Neutrophil (primary cell): ENCODE results near the gene BAMBI.

Experiments used
- H3K27ac ChIP-seq: fragments of 200-600 bp; sonication (generic); 2 replicates; pipeline ENCODE4 v1.5.1; 2016; ENCODE audit warnings: mild to moderate bottlenecking, moderate library complexity
- H3K27me3 ChIP-seq: fragments of 200-600 bp; sonication (generic); 2 replicates; pipeline ENCODE4 v1.6.0; 2016; ENCODE audit warnings: mild to moderate bottlenecking
- H3K36me3 ChIP-seq: fragments of 200-600 bp; sonication (generic); 2 replicates; pipeline ENCODE4 v1.5.1; 2017
- H3K4me1 ChIP-seq, 2 experiments: fragments of 200-600 bp in 1 of 2; sonication (generic) in 1 of 2; 1 replicate in 1 of 2; 2 replicates in 1 of 2; pipeline versions ENCODE4 v1.5.1 to v1.6.1; 2013 to 2016; ENCODE audit warnings: low read depth in 1 of 2, low read length in 1 of 2, mild to moderate bottlenecking in 1 of 2, moderate library complexity in 1 of 2; ENCODE audit not compliant: control insufficient read depth in 1 of 2, insufficient read depth in 1 of 2
- H3K4me3 ChIP-seq, 2 experiments: fragments of 200-600 bp in 1 of 2; sonication (generic) in 1 of 2; 1 replicate in 1 of 2; 2 replicates in 1 of 2; pipeline ENCODE4 v1.5.1; 2013 to 2016; ENCODE audit warnings: low read depth in 1 of 2, low read length in 1 of 2, mild to moderate bottlenecking in 1 of 2, moderate library complexity in 1 of 2
- H3K9me3 ChIP-seq: fragments of 200-600 bp; sonication (generic); 2 replicates; pipeline ENCODE4 v1.5.1; 2016
- TF ChIP-seq, protein P1 (sequence below): fragments of 200-600 bp; sonication (generic); IDR thresholded peaks from 2 replicates; pipeline ENCODE4 v1.5.1; 2016; ENCODE audit warnings: antibody characterized with exemption

The BAMBI gene

DNA sequence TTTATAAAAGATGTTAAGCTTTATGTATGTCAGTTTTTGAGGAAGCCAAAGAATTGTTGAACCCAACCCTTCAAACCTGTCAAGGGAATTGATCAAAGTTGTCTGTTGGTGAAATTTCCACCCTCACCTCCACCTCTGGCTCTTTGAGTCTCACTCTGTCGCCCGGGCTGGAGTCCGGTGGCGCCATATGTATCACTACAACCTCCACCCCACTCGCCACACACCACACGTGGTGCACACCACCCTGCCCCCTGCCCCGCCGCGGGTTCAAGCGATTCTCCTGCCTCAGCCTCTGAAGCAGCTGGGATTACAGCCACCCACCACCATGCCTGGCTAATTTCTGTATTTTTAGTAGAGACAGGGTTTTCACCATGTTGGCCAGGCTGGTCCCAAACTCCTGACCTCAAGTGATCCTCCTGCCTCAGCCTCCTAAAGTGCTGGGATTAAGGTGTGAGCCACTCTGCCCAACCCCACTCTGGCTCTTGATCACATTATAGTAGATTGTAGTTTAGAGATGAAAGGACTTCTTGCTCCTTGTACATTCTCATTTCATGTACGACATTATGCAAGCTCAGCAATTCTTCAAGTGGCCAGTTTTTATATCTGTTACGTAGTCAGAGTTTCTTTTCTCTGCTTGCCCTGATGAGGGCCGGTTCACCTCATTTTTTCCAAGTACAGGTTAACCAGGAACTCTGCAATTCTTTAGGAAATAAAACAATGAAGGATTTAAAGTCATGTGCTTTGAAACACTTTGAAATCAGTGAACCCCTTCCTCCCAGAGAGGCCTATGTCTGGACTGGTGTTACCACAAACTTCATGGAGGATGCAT lies 7.0 kb downstream of the BAMBI start:
- H3K36me3 ChIP-seq, result peaks cover 7% of the 10 kb centered on the region
- TF ChIP-seq, protein P1, sequence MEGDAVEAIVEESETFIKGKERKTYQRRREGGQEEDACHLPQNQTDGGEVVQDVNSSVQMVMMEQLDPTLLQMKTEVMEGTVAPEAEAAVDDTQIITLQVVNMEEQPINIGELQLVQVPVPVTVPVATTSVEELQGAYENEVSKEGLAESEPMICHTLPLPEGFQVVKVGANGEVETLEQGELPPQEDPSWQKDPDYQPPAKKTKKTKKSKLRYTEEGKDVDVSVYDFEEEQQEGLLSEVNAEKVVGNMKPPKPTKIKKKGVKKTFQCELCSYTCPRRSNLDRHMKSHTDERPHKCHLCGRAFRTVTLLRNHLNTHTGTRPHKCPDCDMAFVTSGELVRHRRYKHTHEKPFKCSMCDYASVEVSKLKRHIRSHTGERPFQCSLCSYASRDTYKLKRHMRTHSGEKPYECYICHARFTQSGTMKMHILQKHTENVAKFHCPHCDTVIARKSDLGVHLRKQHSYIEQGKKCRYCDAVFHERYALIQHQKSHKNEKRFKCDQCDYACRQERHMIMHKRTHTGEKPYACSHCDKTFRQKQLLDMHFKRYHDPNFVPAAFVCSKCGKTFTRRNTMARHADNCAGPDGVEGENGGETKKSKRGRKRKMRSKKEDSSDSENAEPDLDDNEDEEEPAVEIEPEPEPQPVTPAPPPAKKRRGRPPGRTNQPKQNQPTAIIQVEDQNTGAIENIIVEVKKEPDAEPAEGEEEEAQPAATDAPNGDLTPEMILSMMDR, result no peak
- peaks cover 12 to 14% of the 10 kb centered on the region in 2 experiments for H3K4me1 ChIP-seq

DNA sequence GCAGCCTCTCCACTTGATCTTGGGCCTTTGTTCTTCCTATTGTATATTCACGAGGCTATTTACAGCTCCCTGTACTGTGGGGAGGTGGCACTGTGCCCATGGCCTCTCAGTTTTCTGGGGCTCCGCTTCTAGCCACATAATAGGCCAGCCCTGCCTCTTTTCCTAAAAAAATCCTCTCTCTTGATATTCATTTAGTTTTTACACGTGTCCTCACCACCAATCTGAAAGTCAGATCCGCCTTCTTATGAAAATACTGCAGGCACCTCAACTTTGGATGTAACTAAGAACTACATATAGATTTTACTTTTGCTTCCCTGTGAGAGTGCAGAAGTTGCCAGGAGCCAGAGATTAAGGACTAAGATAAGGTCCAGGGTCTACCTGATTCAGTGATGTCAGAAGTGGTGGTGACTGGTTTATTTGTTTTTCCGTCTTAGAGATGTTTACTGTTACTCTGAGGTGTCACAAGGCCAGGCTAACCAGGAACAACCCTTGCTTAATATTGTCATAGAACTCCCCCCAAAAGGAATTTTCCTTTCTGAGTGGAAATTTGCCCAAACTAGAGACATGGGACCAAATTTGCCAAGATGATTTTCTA lies 7.8 kb downstream of the BAMBI start:
- H3K27me3 ChIP-seq, result peaks cover 5% of the 10 kb centered on the region
- H3K9me3 ChIP-seq, result no peaks in the 10 kb centered on the region
- TF ChIP-seq, protein P1, result no peak
- H3K27ac ChIP-seq, result no peak overlapping the region
- peaks cover 5 to 7% of the 10 kb centered on the region in 2 experiments for H3K4me1 ChIP-seq
- peaks cover 7% of the 10 kb centered on the region for H3K36me3 ChIP-seq
- no peak overlapping the region for H3K4me3 ChIP-seq

More for the DNA sequence above, 7.0 kb downstream of the BAMBI start:
- Histone ChIP-seq H3K27me3 (peaks cover 12% of the 10 kb centered on the region), H3K27ac (no peak overlapping the region), H3K4me3 (no peak overlapping the region), H3K9me3 (no peaks in the 10 kb centered on the region)

DNA sequence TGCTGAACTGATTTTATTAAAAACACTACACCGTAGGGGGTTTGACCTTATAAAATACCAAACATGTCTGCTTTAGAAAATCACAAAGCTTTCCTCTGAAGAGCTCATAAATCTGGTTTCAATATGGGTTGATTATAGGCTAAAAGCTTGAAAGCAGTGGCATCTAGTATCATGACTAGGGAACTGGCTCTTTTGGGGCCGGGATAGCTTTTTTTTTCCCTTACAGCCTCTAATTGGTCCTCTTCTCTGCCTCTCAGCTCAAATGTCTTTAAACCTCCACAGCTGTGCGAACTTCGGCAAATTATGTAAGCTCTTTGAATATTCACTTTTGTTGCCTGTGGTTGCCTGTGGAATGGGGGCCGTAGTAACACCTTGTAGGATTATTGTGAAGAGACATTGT lies 8.4 kb downstream of the BAMBI start:
- TF ChIP-seq, protein P1, result no peak
- Histone ChIP-seq H3K27me3 (peaks cover 8% of the 10 kb centered on the region), H3K27ac (no peak overlapping the region), H3K4me1 (peaks cover 0 to under 1% of the 10 kb centered on the region in 2 experiments), H3K9me3 (no peaks in the 10 kb centered on the region), H3K36me3 (peaks cover 7% of the 10 kb centered on the region), H3K4me3 (no peak overlapping the region)

DNA sequence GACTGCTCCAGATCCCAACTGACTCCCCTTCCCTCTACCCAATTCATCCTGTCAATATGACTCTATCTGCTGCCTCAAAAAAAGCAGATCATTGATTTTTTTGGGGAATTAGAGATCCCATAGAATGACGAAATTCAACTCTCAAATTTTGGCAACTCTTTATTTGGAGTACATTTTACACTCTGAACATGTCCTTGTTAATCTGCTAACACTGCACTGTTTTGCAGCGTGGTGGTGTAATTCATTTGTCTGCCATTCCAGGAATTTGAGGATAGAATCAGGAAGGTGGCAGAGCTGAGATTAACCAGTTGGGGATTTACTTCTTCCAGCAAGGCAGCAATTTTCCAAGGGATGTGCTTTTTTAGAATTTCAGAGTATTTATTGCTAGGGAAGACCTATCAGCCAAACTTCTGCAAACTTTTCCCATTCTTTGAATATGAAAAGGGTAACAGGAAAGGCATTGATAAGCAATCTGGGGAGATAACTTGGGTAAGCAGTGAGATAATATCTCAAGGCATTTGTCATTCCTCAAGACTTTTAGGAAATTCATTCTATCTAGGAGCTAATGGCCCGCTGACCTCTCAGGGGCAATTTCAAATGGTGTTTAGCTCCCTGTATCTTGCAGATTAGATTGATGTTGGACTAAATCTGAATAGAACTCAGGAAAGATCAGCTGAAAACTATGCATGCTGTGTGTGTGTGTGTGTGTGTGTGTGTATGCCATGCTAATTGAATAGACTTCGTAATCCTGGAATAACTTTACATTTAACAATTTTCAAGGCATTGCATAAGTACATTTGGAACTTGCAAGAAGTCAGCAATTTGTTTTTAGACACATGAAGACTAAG lies 9.7 kb downstream of the BAMBI start:
- H3K27ac ChIP-seq, result no peak overlapping the region
- no peaks in the 10 kb centered on the region for H3K4me1 ChIP-seq
- no peak overlapping the region for H3K4me3 ChIP-seq
- peaks cover 8% of the 10 kb centered on the region for H3K27me3 ChIP-seq
- H3K9me3 ChIP-seq, result no peaks in the 10 kb centered on the region
- TF ChIP-seq, protein P1, result no peak
- peaks cover 4% of the 10 kb centered on the region for H3K36me3 ChIP-seq

DNA sequence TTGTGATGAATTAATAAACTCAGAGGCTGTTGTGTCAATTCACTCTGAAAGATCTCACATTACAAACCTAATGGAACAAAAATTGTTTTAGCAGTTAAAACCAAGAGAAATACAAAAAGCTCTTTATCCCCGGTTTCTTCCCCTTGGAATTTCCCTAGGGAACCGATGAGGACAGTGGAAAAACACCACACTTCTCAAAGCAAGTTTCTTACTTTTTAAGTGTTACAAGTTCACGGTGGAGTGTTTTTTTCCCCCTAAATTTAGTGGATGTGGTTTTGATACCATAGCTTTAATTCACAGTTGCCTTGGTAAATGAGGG lies 10.3 kb downstream of the BAMBI start:
- H3K4me3 ChIP-seq, result no peak overlapping the region
- peaks cover 8% of the 10 kb centered on the region for H3K27me3 ChIP-seq
- TF ChIP-seq, protein P1, result no peak
- no peaks in the 10 kb centered on the region for H3K36me3 ChIP-seq
- H3K4me1 ChIP-seq, result no peaks in the 10 kb centered on the region
- H3K27ac ChIP-seq, result no peak overlapping the region
- H3K9me3 ChIP-seq, result no peaks in the 10 kb centered on the region
